OCI-LY3 (cell line): ENCODE results near the gene CLDND1.

Experiments
- EZH2phosphoT487 ChIP-seq: fragments of 200-600 bp; shearing (Covaris generic); IDR thresholded peaks from 2 replicates; pipeline ENCODE4 v1.6.1; 2018; ENCODE audit warnings: antibody characterized with exemption, mixed run types, low read depth
- TF ChIP-seq, protein P1 (sequence below): fragments of 200-600, 300-600 bp; sonication (generic); IDR thresholded peaks from 2 replicates; pipeline ENCODE4 v1.5.1; 2014; ENCODE audit warnings: antibody characterized with exemption, low read length, low read depth

DNA sequence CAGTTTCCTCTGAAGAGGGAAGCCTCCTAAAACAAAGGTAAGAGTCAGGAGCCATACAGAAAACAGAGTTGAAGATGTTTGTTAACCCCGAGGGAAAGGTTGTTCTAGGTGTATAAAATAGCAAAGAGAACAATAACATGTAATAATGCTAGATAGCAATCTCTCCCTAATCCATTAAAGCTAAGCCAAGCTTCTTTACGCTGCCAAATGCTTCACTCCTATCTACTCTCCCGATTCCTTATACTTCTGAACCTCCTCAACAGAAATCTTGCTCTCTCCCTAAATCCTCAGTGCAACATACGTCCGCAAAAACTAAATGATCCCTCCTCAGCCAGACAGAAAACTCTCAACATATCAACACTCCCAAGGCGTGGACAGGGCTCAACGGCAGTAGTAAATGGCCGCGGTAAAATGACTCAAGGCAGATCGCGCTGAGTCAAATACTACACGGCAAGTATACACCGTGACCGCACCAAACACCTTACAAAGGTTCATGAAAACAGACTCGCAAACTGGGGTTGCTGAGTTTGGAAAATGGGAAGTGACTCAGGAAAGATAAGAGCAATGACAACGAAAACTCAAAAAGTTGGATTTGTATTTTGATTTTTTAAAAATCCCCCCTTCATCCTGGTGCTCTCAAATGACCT, 682 bp downstream of the CLDND1 start:
- TF ChIP-seq, protein P1, sequence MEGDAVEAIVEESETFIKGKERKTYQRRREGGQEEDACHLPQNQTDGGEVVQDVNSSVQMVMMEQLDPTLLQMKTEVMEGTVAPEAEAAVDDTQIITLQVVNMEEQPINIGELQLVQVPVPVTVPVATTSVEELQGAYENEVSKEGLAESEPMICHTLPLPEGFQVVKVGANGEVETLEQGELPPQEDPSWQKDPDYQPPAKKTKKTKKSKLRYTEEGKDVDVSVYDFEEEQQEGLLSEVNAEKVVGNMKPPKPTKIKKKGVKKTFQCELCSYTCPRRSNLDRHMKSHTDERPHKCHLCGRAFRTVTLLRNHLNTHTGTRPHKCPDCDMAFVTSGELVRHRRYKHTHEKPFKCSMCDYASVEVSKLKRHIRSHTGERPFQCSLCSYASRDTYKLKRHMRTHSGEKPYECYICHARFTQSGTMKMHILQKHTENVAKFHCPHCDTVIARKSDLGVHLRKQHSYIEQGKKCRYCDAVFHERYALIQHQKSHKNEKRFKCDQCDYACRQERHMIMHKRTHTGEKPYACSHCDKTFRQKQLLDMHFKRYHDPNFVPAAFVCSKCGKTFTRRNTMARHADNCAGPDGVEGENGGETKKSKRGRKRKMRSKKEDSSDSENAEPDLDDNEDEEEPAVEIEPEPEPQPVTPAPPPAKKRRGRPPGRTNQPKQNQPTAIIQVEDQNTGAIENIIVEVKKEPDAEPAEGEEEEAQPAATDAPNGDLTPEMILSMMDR: no peak
- no peak for TF ChIP-seq EZH2phosphoT487
